HG02588 (cell line): Measurements from ENCODE around the gene ZFP82.
A peak's percentile ranks its signal among the peaks of the same experiment; 100 is the strongest.

Experiments used
- ATAC-seq: cut with Tn5 transposase; IDR thresholded peaks from one replicate; pipeline ENCODE4 v1.9.1; 2021; ENCODE audit warnings: mild to moderate bottlenecking, moderate library complexity; ENCODE audit not compliant: unreplicated experiment

The ZFP82 gene

GRCh38 chr19:36418287-36419001, at the start of gene ZFP82:
Gene ZFP82 (minus strand): TSS chr19:36418644. CDS start chr19:36409789, 8,855 bp downstream.
- peak; percentile 82 for ATAC-seq

- ATAC-seq, result no peak
Measured at GRCh38 chr19:36460046-36460445, 41.6 kb upstream of the ZFP82 start.

- ATAC-seq, result no peak
Measured at GRCh38 chr19:36456831-36457230, 38.4 kb upstream of the ZFP82 start.

GRCh38 chr19:36449059-36449670, 30.7 kb upstream of the ZFP82 start:
- no peak for ATAC-seq

GRCh38 chr19:36441339-36441738, 22.9 kb upstream of the ZFP82 start:
- no peak for ATAC-seq

- no peak for ATAC-seq
Measured at GRCh38 chr19:36436531-36436930, 18.1 kb upstream of the ZFP82 start.

GRCh38 chr19:36423925-36424324, 5.5 kb upstream of the ZFP82 start:
- no peak for ATAC-seq

GRCh38 chr19:36421749-36422481, 3.5 kb upstream of the ZFP82 start:
- no peak for ATAC-seq

GRCh38 chr19:36420961-36421748, 2.7 kb upstream of the ZFP82 start:
- ATAC-seq, result no peak

- ATAC-seq, result no peak
Measured at GRCh38 chr19:36417752-36418286, 625 bp downstream of the ZFP82 start.

- no peak for ATAC-seq
Measured at GRCh38 chr19:36409841-36410240, 8.6 kb downstream of the ZFP82 start.

GRCh38 chr19:36408101-36408500, 10.3 kb downstream of the ZFP82 start:
- no peak for ATAC-seq

- ATAC-seq, result no peak
Measured at GRCh38 chr19:36404498-36404897, 13.9 kb downstream of the ZFP82 start.

GRCh38 chr19:36401475-36401874, 17.0 kb downstream of the ZFP82 start:
- ATAC-seq, result no peak

GRCh38 chr19:36398571-36398970, 19.9 kb downstream of the ZFP82 start:
- ATAC-seq, result no peak

- no peak for ATAC-seq
Measured at GRCh38 chr19:36392916-36393673, 25.3 kb downstream of the ZFP82 start.

- ATAC-seq, result no peak
Measured at GRCh38 chr19:36379510-36379819, 39.0 kb downstream of the ZFP82 start.

GRCh38 chr19:36378625-36379509, 39.6 kb downstream of the ZFP82 start, which contains the start of gene ZFP14:
Gene ZFP14 (minus strand): TSS chr19:36379201. CDS start chr19:36367892, 11,309 bp downstream.
- peak; percentile 96 for ATAC-seq

- no peak for ATAC-seq
Measured at GRCh38 chr19:36377541-36378178, 40.8 kb downstream of the ZFP82 start.
